A549 (cell line): ENCODE results near the gene LAPTM5. TPM values are rescaled to one million over a fixed set of nuclear protein-coding genes. Genes with fewer than 3 reads are reported as not detected.

Experiments
- ATAC-seq, 2 experiments: fragments of 200-7000 bp in 1 of 2; fragments of >200 bp in 1 of 2; cut with Nextera tagmentation in 1 of 2; cut with Tn5 transposase in 1 of 2; 3 replicates each; pipeline versions ENCODE4 v1.8.0 to v1.9.1; 2018 to 2020; ENCODE audit warnings: mild to moderate bottlenecking in 1 of 2, moderate library complexity in 1 of 2
- CTCF ChIA-PET: fragments of 300-600 bp; sonication (Branson Sonifier 250); formaldehyde crosslinking; extraction: SDS; loops from one replicate; lab custom pipeline; 2021; ENCODE audit warnings: antibody characterized with exemption, inconsistent platforms; lab: Yijun Ruan, JAX
- POLR2A ChIA-PET: fragments of 350-600 bp; formaldehyde crosslinking; extraction: SDS; loops from one replicate; lab custom pipeline; 2021; ENCODE audit warnings: antibody characterized with exemption, inconsistent platforms; lab: Yijun Ruan, JAX
- DNase-seq, 2 experiments: peaks; one replicate each; pipeline versions ENCODE4 v3.0.0 to v3.0.0-alpha.2; 2011 to 2016; ENCODE audit warnings: low read depth in 1 of 2, low spot score in 1 of 2
- FAIRE-seq: peaks from 2 replicates; lab custom pipeline; 2011; peaks lifted over from hg19 to GRCh38; lab: Jason Lieb, UNC
- H3K27ac ChIP-seq, 2 experiments: fragments of >200 bp; sonication (Bioruptor Twin); formaldehyde crosslinking; 3 replicates each; pipeline ENCODE4 v1.5.1; 2016 to 2017
- H3K4me1 ChIP-seq: fragments of >200 bp; sonication (Bioruptor Twin); formaldehyde crosslinking; 3 replicates; pipeline ENCODE4 v1.6.1; 2016
- H3K4me2 ChIP-seq: fragments of >200 bp; sonication (Bioruptor Twin); formaldehyde crosslinking; 3 replicates; pipeline ENCODE4 v1.6.1; 2016
- H3K4me3 ChIP-seq: fragments of >200 bp; sonication (Bioruptor Twin); formaldehyde crosslinking; 3 replicates; pipeline ENCODE4 v1.5.1; 2016
- H3K9me3 ChIP-seq: fragments of >200 bp; sonication (Bioruptor Twin); formaldehyde crosslinking; 3 replicates; pipeline ENCODE4 v1.6.1; 2016
- CBX2 ChIP-seq: fragments of 200-600 bp; sonication (generic); IDR thresholded peaks from 2 replicates; pipeline ENCODE4 v1.6.1; 2016; ENCODE audit warnings: low read depth, mild to moderate bottlenecking, borderline replicate concordance
- CHD2 ChIP-seq: fragments of 150-350 bp; IDR thresholded peaks from 2 replicates; pipeline ENCODE4 v1.6.1; 2014; ENCODE audit warnings: low read length; ENCODE audit not compliant: partially characterized antibody
- CHD4 ChIP-seq: fragments of 200-600 bp; sonication (generic); IDR thresholded peaks from 2 replicates; pipeline ENCODE4 v1.6.1; 2016; ENCODE audit warnings: antibody characterized with exemption, mild to moderate bottlenecking, borderline replicate concordance
- ESRRA ChIP-seq: fragments of 150-350 bp; IDR thresholded peaks from 2 replicates; pipeline ENCODE4 v1.6.1; 2014; ENCODE audit warnings: mild to moderate bottlenecking, low read length, borderline replicate concordance
- FOSB ChIP-seq: fragments of 250-450 bp; sonication (Bioruptor Pico); IDR thresholded peaks from 2 replicates; pipeline ENCODE4 v1.5.0; 2020; ENCODE audit warnings: mild to moderate bottlenecking, moderate library complexity
- HDAC2 ChIP-seq: fragments of 200-600 bp; sonication (generic); IDR thresholded peaks from 2 replicates; pipeline ENCODE4 v1.6.1; 2016
- HEYL ChIP-seq: fragments of 250-450 bp; sonication (Bioruptor Pico); IDR thresholded peaks from 2 replicates; pipeline ENCODE4 v1.8.0; 2021; ENCODE audit warnings: mild to moderate bottlenecking, moderate library complexity
- HOXA7 ChIP-seq: fragments of 250-450 bp; sonication (Bioruptor Pico); IDR thresholded peaks from 2 replicates; pipeline ENCODE4 v1.5.0; 2020; ENCODE audit warnings: mild to moderate bottlenecking, moderate library complexity
- HOXB5 ChIP-seq: fragments of 250-450 bp; sonication (Bioruptor Pico); IDR thresholded peaks from 2 replicates; pipeline ENCODE4 v1.5.0; 2020; ENCODE audit warnings: mild to moderate bottlenecking, moderate library complexity
- NFE2L2 ChIP-seq: fragments of 150-350 bp; conservative IDR thresholded peaks from 2 replicates; pipeline ENCODE4 v1.6.1; 2014; ENCODE audit warnings: low read length
- NR3C1 ChIP-seq: fragments of >200 bp; sonication (Bioruptor Twin); formaldehyde crosslinking; IDR thresholded peaks from 3 replicates; pipeline ENCODE4 v1.6.1; 2017
- PHF8 ChIP-seq: fragments of 200-600 bp; sonication (generic); IDR thresholded peaks from 2 replicates; pipeline ENCODE4 v1.6.1; 2016; ENCODE audit warnings: low read depth, mild to moderate bottlenecking, antibody characterized with exemption, moderate library complexity, borderline replicate concordance
- POLR2AphosphoS2 ChIP-seq: conservative IDR thresholded peaks from 2 replicates; pipeline ENCODE4 v1.6.1; 2012; ENCODE audit warnings: low read length, improper control_type of control experiment, inconsistent platforms
- RARB ChIP-seq: fragments of 250-450 bp; sonication (Bioruptor Pico); IDR thresholded peaks from 2 replicates; pipeline ENCODE4 v1.8.0; 2021; ENCODE audit warnings: mild to moderate bottlenecking, moderate library complexity
- REST ChIP-seq: fragments of 200-600 bp; sonication (generic); IDR thresholded peaks from 2 replicates; pipeline ENCODE4 v1.6.1; 2016; ENCODE audit warnings: antibody characterized with exemption, mild to moderate bottlenecking, moderate library complexity
- SREBF2 ChIP-seq: fragments of 450-650 bp; IDR thresholded peaks from 2 replicates; pipeline ENCODE4 v1.6.1; 2014; ENCODE audit warnings: mild to moderate bottlenecking, moderate library complexity
- TP53 ChIP-seq: fragments of 250-450 bp; sonication (Bioruptor Pico); IDR thresholded peaks from 2 replicates; pipeline ENCODE4 v1.5.0; 2021; ENCODE audit warnings: mild to moderate bottlenecking, moderate library complexity
- ZFP36 ChIP-seq: fragments of 450-650 bp; IDR thresholded peaks from 2 replicates; pipeline ENCODE4 v1.6.1; 2014; ENCODE audit warnings: borderline replicate concordance; ENCODE audit not compliant: partially characterized antibody
- WGBS: methylation state at CpG from one replicate; pipeline ENCODE4 v1.1.6; 2017; ENCODE audit errors: missing lambda C conversion rate; 5-methylcytosine and 5-hydroxymethylcytosine counted together
- polyA plus RNA-seq, 4 experiments: library from polyadenylated mRNA; depleted of rRNA in 3 of 4; stranded (reverse); fragments of >200 nt; fragmentation: RNase III in 1 of 4; extraction: RNeasy Plus Mini Kit Qiagen cat#74134 plus additional on column Dnase treatment in 1 of 4; gene quantifications; 2 replicates in 3 of 4; 3 replicates in 1 of 4; pipeline ENCODE4 v1.2.3, GENCODE V29; 2011 to 2017
- TF ChIP-seq, protein P1 (sequence below): fragments of 250-450 bp; sonication (Bioruptor Pico); IDR thresholded peaks from 2 replicates; pipeline ENCODE4 v1.5.0; 2020; ENCODE audit warnings: low read depth, mild to moderate bottlenecking, moderate library complexity
- TF ChIP-seq, protein P2 (sequence below): IDR thresholded peaks from 2 replicates; pipeline ENCODE4 v1.6.1; 2012
- TF ChIP-seq, protein P3 (sequence below): fragments of 150-350 bp; IDR thresholded peaks from 2 replicates; pipeline ENCODE4 v1.6.1; 2014; ENCODE audit warnings: low read depth, mild to moderate bottlenecking, low read length
- TF ChIP-seq, protein P4 (sequence below): IDR thresholded peaks from 2 replicates; pipeline ENCODE4 v1.6.1; 2012
- TF ChIP-seq, protein P5 (sequence below): fragments of >200 bp; sonication (Bioruptor Twin); formaldehyde crosslinking; IDR thresholded peaks from 3 replicates; pipeline ENCODE4 v1.6.1; 2016

LAPTM5 gene
- polyA plus RNA-seq, 2 of the 4 experiments (the other 2 are of a cell fraction): 0.06 to 0.22 TPM

GRCh38 chr1:30714536-30715090 lies 43.0 kb downstream of the LAPTM5 start:
- no peak overlapping the region for H3K27ac ChIP-seq
- H3K4me1 ChIP-seq: peaks cover 3% of the 10 kb centered on the region; the same call in 2 of the 3 replicates
- CTCF ChIA-PET: interaction anchor here (0.6 to 1.7 kb wide), 4 partner anchors 335 to 1478 kb away, joined by 4 read pairs; partner anchors contain the start of gene PTPRU
- TF ChIP-seq RARB (no peak), CBX2 (no peak), HDAC2 (no peak), REST (no peak), POLR2AphosphoS2 (no peak), HOXB5 (CRISPR knock-in tag) (no peak), ESRRA (no peak), FOSB (CRISPR knock-in tag) (no peak), HEYL (CRISPR knock-in tag) (no peak), NR3C1 (no peak), CHD2 (no peak), HOXA7 (CRISPR knock-in tag) (no peak), PHF8 (no peak), CHD4 (no peak), SREBF2 (no peak), TP53 (CRISPR knock-in tag) (no peak)
- TF ChIP-seq, protein P1, sequence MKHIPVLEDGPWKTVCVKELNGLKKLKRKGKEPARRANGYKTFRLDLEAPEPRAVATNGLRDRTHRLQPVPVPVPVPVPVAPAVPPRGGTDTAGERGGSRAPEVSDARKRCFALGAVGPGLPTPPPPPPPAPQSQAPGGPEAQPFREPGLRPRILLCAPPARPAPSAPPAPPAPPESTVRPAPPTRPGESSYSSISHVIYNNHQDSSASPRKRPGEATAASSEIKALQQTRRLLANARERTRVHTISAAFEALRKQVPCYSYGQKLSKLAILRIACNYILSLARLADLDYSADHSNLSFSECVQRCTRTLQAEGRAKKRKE (CRISPR knock-in tag): no peak
- TF ChIP-seq, protein P2, sequence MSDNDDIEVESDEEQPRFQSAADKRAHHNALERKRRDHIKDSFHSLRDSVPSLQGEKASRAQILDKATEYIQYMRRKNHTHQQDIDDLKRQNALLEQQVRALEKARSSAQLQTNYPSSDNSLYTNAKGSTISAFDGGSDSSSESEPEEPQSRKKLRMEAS: no peak
- TF ChIP-seq, protein P3, sequence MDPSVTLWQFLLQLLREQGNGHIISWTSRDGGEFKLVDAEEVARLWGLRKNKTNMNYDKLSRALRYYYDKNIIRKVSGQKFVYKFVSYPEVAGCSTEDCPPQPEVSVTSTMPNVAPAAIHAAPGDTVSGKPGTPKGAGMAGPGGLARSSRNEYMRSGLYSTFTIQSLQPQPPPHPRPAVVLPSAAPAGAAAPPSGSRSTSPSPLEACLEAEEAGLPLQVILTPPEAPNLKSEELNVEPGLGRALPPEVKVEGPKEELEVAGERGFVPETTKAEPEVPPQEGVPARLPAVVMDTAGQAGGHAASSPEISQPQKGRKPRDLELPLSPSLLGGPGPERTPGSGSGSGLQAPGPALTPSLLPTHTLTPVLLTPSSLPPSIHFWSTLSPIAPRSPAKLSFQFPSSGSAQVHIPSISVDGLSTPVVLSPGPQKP: no peak
- TF ChIP-seq, protein P4, sequence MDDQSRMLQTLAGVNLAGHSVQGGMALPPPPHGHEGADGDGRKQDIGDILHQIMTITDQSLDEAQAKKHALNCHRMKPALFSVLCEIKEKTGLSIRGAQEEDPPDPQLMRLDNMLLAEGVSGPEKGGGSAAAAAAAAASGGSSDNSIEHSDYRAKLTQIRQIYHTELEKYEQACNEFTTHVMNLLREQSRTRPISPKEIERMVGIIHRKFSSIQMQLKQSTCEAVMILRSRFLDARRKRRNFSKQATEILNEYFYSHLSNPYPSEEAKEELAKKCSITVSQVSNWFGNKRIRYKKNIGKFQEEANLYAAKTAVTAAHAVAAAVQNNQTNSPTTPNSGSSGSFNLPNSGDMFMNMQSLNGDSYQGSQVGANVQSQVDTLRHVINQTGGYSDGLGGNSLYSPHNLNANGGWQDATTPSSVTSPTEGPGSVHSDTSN: no peak
- no peak overlapping the region for H3K4me3 ChIP-seq
- no peak for ATAC-seq
- FAIRE-seq: no peak
- H3K4me2 ChIP-seq: no peak overlapping the region
- 81% methylated on average over 7 of the region's 8 CpGs for WGBS
- POLR2A ChIA-PET: no interaction called here
- no peak for DNase-seq
- H3K9me3 ChIP-seq: 0 out of 3 replicates have a peak, but pooled peaks cover 2% of the 10 kb centered on the region

DNA sequence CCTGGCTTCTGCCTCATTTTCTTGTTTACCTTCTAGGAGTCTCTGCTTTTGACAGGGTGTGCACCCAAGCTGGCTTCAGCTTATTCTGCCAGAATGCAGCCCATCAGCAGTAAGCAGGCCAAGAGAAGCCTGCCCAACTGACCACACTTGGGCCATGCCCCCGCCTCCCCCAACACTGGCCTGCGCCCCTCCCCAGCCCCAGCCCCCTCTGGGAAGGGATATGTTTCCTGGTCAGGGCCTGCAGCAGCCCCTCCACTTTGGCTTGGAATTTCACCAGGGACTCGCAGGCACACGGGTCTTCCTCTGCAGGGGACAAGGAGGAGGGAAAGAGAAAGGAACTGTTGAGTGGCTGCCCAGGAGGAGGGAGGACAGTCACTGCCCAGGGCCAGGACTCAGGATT lies 43.5 kb downstream of the LAPTM5 start:
- no CpG with 5 or more reads among the region's 4 CpGs for WGBS
- Histone ChIP-seq H3K9me3 (0 out of 3 replicates have a peak, but pooled peaks cover 2% of the 10 kb centered on the region), H3K4me3 (no peak overlapping the region), H3K4me1 (no peaks in the 10 kb centered on the region), H3K4me2 (no peak overlapping the region), H3K27ac (no peak overlapping the region)
- ATAC-seq (no peak), FAIRE-seq (no peak), DNase-seq (no peak)
- TF ChIP-seq NR3C1 (no peak), NFE2L2 (no peak), ZFP36 (no peak), HOXB5 (CRISPR knock-in tag) (no peak)
- TF ChIP-seq, protein P3: no peak
- TF ChIP-seq, protein P5, sequence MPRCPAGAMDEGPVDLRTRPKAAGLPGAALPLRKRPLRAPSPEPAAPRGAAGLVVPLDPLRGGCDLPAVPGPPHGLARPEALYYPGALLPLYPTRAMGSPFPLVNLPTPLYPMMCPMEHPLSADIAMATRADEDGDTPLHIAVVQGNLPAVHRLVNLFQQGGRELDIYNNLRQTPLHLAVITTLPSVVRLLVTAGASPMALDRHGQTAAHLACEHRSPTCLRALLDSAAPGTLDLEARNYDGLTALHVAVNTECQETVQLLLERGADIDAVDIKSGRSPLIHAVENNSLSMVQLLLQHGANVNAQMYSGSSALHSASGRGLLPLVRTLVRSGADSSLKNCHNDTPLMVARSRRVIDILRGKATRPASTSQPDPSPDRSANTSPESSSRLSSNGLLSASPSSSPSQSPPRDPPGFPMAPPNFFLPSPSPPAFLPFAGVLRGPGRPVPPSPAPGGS: no peak
- POLR2A ChIA-PET: no interaction called here
- CTCF ChIA-PET: no interaction called here
